ENCODE data around the gene IMMT.

IMMT gene

GRCh38 chr2:86195808-86196387 is 636 bp upstream of the IMMT start:
- DNase-seq = no peak

GRCh38 chr2:86194751-86195054 is 559 bp downstream of the IMMT start:
- DNase-seq = no peak

GRCh38 chr2:86193901-86194567 is 1.2 kb downstream of the IMMT start:
- peak in 1 of 5 donors; percentile 16 for DNase-seq

GRCh38 chr2:86189782-86190416 is 5.4 kb downstream of the IMMT start:
- no peak for DNase-seq

GRCh38 chr2:86186431-86186830 is 8.8 kb downstream of the IMMT start:
- DNase-seq = peak in 1 of 5 donors; percentile 11

GRCh38 chr2:86185517-86186212 is 9.6 kb downstream of the IMMT start:
- peak in 1 of 5 donors; percentile 61 for DNase-seq

- no peak for DNase-seq
Observed at GRCh38 chr2:86176597-86176996, 18.7 kb downstream of the IMMT start.

- DNase-seq = no peak
Observed at GRCh38 chr2:86175828-86176227, 19.4 kb downstream of the IMMT start.

- no peak for DNase-seq
Observed at GRCh38 chr2:86174445-86174844, 20.8 kb downstream of the IMMT start.

- no peak for DNase-seq
Observed at GRCh38 chr2:86172610-86173009, 22.7 kb downstream of the IMMT start.

- DNase-seq = no peak
Observed at GRCh38 chr2:86171295-86171694, 24.0 kb downstream of the IMMT start.

- no peak for DNase-seq
Observed at GRCh38 chr2:86170449-86170848, 24.8 kb downstream of the IMMT start.

- no peak for DNase-seq
Observed at GRCh38 chr2:86160156-86160952, 34.9 kb downstream of the IMMT start.

- no peak for DNase-seq
Observed at GRCh38 chr2:86158286-86158685, 37.0 kb downstream of the IMMT start.

GRCh38 chr2:86157009-86157556 is 38.2 kb downstream of the IMMT start:
- DNase-seq = no peak

- DNase-seq = no peak
Observed at GRCh38 chr2:86150502-86150901, 44.8 kb downstream of the IMMT start.

- no peak for DNase-seq
Observed at GRCh38 chr2:86147793-86148192, 47.5 kb downstream of the IMMT start.

- DNase-seq = no peak
Observed at GRCh38 chr2:86143926-86144685, 51.2 kb downstream of the IMMT start.

- no peak for DNase-seq
Observed at GRCh38 chr2:86143307-86143706, 52.0 kb downstream of the IMMT start.

- no peak for DNase-seq
Observed at GRCh38 chr2:86142436-86143257, 52.6 kb downstream of the IMMT start.

GRCh38 chr2:86140969-86141392 is 54.3 kb downstream of the IMMT start:
- no peak for DNase-seq

All from T-helper 1 cell (primary cell).